HUES6 (cell line): ENCODE results near the gene PRX.
"Not testable (repeated sequence)": the region's sequence is repeated elsewhere in the genome, so short reads cannot be mapped to it uniquely, and the experiment has no call there.

ENCODE experiments used
- H3K27ac ChIP-seq: 2 replicates; pipeline ENCODE4 v1.7.0; 2013; ENCODE audit warnings: low read depth, mild to moderate bottlenecking, low read length, inconsistent platforms
- H3K27me3 ChIP-seq: 2 replicates; pipeline ENCODE4 v1.6.1; 2013; ENCODE audit warnings: low read length; ENCODE audit not compliant: control insufficient read depth, insufficient read depth
- H3K36me3 ChIP-seq: 2 replicates; pipeline ENCODE4 v1.6.1; 2013; ENCODE audit warnings: low read length; ENCODE audit not compliant: control insufficient read depth, insufficient read depth
- H3K4me1 ChIP-seq: 2 replicates; pipeline ENCODE4 v1.6.1; 2013; ENCODE audit warnings: low read length; ENCODE audit not compliant: control insufficient read depth, insufficient read depth
- H3K4me3 ChIP-seq: 2 replicates; pipeline ENCODE4 v1.5.1; 2013; ENCODE audit warnings: low read depth, low read length
- H3K9ac ChIP-seq: one replicate; pipeline ENCODE4 v1.6.1; 2013; ENCODE audit warnings: mild to moderate bottlenecking, low read length
- H3K9me3 ChIP-seq: 2 replicates; pipeline ENCODE4 v1.6.1; 2013; ENCODE audit warnings: low read depth, low read length; ENCODE audit not compliant: control insufficient read depth, insufficient read depth

The PRX gene

GRCh38 chr19:40381321-40381720 is 31.9 kb downstream of the PRX start:
- H3K27me3 ChIP-seq = no peaks in the 10 kb centered on the region
- no peak overlapping the region for H3K27ac ChIP-seq
- no peaks in the 10 kb centered on the region for H3K9me3 ChIP-seq
- H3K36me3 ChIP-seq = peaks cover 38% of the 10 kb centered on the region
- no peak overlapping the region for H3K4me3 ChIP-seq
- H3K9ac ChIP-seq = no peak overlapping the region
- peaks cover 5% of the 10 kb centered on the region for H3K4me1 ChIP-seq

GRCh38 chr19:40380199-40381037 is 32.8 kb downstream of the PRX start:
- H3K27me3 ChIP-seq = no peaks in the 10 kb centered on the region
- peaks cover 5% of the 10 kb centered on the region for H3K4me1 ChIP-seq
- no peaks in the 10 kb centered on the region for H3K9me3 ChIP-seq
- no peak overlapping the region for H3K4me3 ChIP-seq
- no peak overlapping the region for H3K27ac ChIP-seq
- peaks cover 45% of the 10 kb centered on the region for H3K36me3 ChIP-seq
- H3K9ac ChIP-seq = no peak overlapping the region

GRCh38 chr19:40379446-40380198 is 33.6 kb downstream of the PRX start:
- Histone ChIP-seq H3K9me3 (no peaks in the 10 kb centered on the region), H3K9ac (no peak overlapping the region), H3K4me3 (no peak overlapping the region), H3K27me3 (no peaks in the 10 kb centered on the region), H3K36me3 (peaks cover 46% of the 10 kb centered on the region), H3K27ac (no peak overlapping the region), H3K4me1 (peaks cover 5% of the 10 kb centered on the region)

GRCh38 chr19:40378509-40378908 is 34.7 kb downstream of the PRX start:
- Histone ChIP-seq H3K4me1 (no peaks in the 10 kb centered on the region), H3K9ac (no peak overlapping the region), H3K27ac (no peak overlapping the region), H3K36me3 (peaks cover 55% of the 10 kb centered on the region), H3K4me3 (no peak overlapping the region), H3K9me3 (no peaks in the 10 kb centered on the region), H3K27me3 (no peaks in the 10 kb centered on the region)

GRCh38 chr19:40377876-40378385 is 35.2 kb downstream of the PRX start:
- H3K4me3 ChIP-seq = no peak overlapping the region
- H3K9ac ChIP-seq = no peak overlapping the region
- peaks cover 58% of the 10 kb centered on the region for H3K36me3 ChIP-seq
- H3K9me3 ChIP-seq = no peaks in the 10 kb centered on the region
- H3K4me1 ChIP-seq = no peaks in the 10 kb centered on the region
- H3K27me3 ChIP-seq = no peaks in the 10 kb centered on the region
- H3K27ac ChIP-seq = no peak overlapping the region

- Histone ChIP-seq H3K27ac (no peak overlapping the region), H3K9ac (no peak overlapping the region), H3K4me3 (no peak overlapping the region), H3K27me3 (no peaks in the 10 kb centered on the region), H3K36me3 (peaks cover 72% of the 10 kb centered on the region), H3K4me1 (no peaks in the 10 kb centered on the region), H3K9me3 (no peaks in the 10 kb centered on the region)
Observed at GRCh38 chr19:40376286-40376862, 36.8 kb downstream of the PRX start.

- no peak overlapping the region for H3K4me3 ChIP-seq
- no peaks in the 10 kb centered on the region for H3K27me3 ChIP-seq
- no peak overlapping the region for H3K9ac ChIP-seq
- H3K36me3 ChIP-seq = peaks cover 77% of the 10 kb centered on the region
- no peak overlapping the region for H3K27ac ChIP-seq
- no peaks in the 10 kb centered on the region for H3K9me3 ChIP-seq
- no peaks in the 10 kb centered on the region for H3K4me1 ChIP-seq
Observed at GRCh38 chr19:40374084-40374483, 39.1 kb downstream of the PRX start.

- Histone ChIP-seq H3K9ac (no peak overlapping the region), H3K27ac (no peak overlapping the region), H3K4me1 (peaks cover 8% of the 10 kb centered on the region), H3K36me3 (peaks cover 73% of the 10 kb centered on the region), H3K27me3 (no peaks in the 10 kb centered on the region), H3K4me3 (no peak overlapping the region), H3K9me3 (no peaks in the 10 kb centered on the region)
Observed at GRCh38 chr19:40371802-40372122, 41.4 kb downstream of the PRX start.

- Histone ChIP-seq H3K36me3 (peaks cover 67% of the 10 kb centered on the region), H3K9me3 (no peaks in the 10 kb centered on the region), H3K9ac (no peak overlapping the region), H3K27ac (no peak overlapping the region), H3K4me1 (peaks cover 13% of the 10 kb centered on the region), H3K27me3 (no peaks in the 10 kb centered on the region), H3K4me3 (no peak overlapping the region)
Observed at GRCh38 chr19:40370997-40371801, 42.0 kb downstream of the PRX start.

GRCh38 chr19:40370253-40370652 is 42.9 kb downstream of the PRX start:
- not testable (repeated sequence) for H3K27ac ChIP-seq, H3K9me3 ChIP-seq, H3K4me3 ChIP-seq, H3K27me3 ChIP-seq, H3K9ac ChIP-seq
- Histone ChIP-seq H3K4me1 (peaks cover 19% of the 10 kb centered on the region), H3K36me3 (peaks cover 61% of the 10 kb centered on the region)
